IPS-20b (cell line): ENCODE results near the gene RPL22L1.

Source experiments
- H3K27ac ChIP-seq: one replicate; pipeline ENCODE4 v1.5.1; 2013; ENCODE audit warnings: low read length
- H3K27me3 ChIP-seq: 2 replicates; pipeline ENCODE4 v1.6.1; 2013; ENCODE audit warnings: mild to moderate bottlenecking, low read length, inconsistent platforms; ENCODE audit not compliant: insufficient read depth
- H3K36me3 ChIP-seq: 2 replicates; pipeline ENCODE4 v1.6.1; 2013; ENCODE audit warnings: low read depth, mild to moderate bottlenecking, inconsistent platforms, low read length, moderate library complexity; ENCODE audit not compliant: insufficient read depth
- H3K4me1 ChIP-seq: 2 replicates; pipeline ENCODE4 v1.6.1; 2013; ENCODE audit warnings: mild to moderate bottlenecking, control low read depth, inconsistent platforms, low read length, moderate library complexity; ENCODE audit not compliant: insufficient read depth
- H3K4me3 ChIP-seq: 2 replicates; pipeline ENCODE4 v1.5.1; 2013; ENCODE audit warnings: mild to moderate bottlenecking, low read length, inconsistent platforms
- H3K9ac ChIP-seq: 2 replicates; pipeline ENCODE4 v1.6.1; 2013; ENCODE audit warnings: low read depth, mild to moderate bottlenecking, inconsistent platforms, low read length, moderate library complexity
- H3K9me3 ChIP-seq: 2 replicates; pipeline ENCODE4 v1.6.1; 2013; ENCODE audit warnings: mild to moderate bottlenecking, low read depth, low read length, inconsistent platforms; ENCODE audit not compliant: insufficient read depth

Gene RPL22L1

DNA sequence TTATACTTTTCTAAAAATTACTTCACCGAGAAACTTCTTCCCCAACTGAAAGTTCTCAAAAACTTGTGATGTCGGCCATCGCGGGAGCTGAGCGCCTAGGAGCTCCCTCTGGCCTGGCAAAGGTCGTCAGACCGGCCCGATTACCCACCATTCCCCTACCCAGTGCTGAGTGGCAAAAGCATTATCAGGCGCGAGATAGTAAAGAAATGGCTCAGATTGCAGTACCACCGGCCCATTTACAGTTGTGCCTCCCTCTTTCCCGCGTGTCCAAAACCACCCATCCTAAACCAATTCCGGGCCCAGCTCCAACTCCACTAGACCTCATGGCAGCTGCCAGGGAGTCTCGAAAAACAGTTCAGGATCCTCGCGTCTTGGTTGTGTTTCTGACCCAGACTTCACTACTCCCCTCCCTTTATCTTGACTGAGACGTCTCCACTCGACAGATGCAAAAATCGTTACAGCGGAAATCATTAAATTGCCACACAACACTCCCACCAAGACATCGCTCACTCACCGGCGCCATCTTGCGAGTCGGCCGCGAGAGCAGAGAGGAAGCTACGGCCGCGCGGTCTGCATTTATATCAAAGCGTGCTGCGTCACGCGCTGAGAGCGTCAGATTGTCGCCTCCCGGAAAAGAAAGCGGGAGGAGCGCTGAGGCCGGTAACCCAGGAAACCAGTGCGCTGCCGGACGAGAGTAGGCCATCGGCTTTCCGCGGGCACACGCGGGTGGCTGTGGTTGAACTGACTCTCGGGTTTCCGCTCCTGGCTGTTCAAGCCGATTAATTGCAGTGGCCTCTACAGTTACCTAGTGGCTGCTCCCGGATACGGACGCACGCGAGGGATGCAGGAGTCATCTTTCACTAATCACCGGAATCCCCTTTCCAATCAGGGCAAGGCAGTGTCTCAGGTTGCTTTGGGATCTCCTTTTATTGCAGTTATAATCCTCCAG lies at the start of gene RPL22L1:
Gene RPL22L1, minus strand, starts transcription at position 551 of the 949 bp plus-strand sequence. Its CDS starts 28 bp downstream, at position 523.
- peaks cover under 1% of the 10 kb centered on the region; the same call in 1 of the 2 replicates for H3K4me1 ChIP-seq
- peaks cover 37% of the 10 kb centered on the region for H3K36me3 ChIP-seq
- no peaks in the 10 kb centered on the region for H3K27me3 ChIP-seq
- H3K4me3 ChIP-seq = peak within 1 kb of the TSS; percentile 99
- peak within 1 kb of the TSS; percentile 100 for H3K9ac ChIP-seq
- H3K27ac ChIP-seq = peak within 1 kb of the TSS; percentile 99
- no peaks in the 10 kb centered on the region for H3K9me3 ChIP-seq

DNA sequence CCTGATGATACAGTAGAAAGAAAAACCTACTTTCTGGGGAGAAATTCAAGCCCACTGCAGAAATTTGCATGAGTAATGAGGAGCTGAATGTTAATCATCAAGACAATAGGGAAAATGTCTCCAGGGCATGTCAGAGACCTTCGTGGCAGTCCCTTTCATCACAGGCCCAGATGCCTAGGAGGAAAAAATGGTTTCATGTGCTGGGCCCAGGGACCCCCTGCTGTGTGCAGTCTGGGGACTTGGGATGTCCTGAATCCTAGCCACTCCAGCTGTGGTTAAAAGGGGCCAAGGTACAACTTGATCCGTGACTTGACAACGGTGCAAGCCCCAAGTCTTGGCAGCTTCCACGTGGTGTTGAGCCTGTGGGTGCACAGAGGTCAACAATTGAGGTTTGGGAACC lies 48.7 kb upstream of the RPL22L1 start:
- no peak overlapping the region for H3K4me3 ChIP-seq
- no peaks in the 10 kb centered on the region for H3K36me3 ChIP-seq
- no peaks in the 10 kb centered on the region for H3K27me3 ChIP-seq
- no peak overlapping the region for H3K27ac ChIP-seq
- peaks cover 44% of the 10 kb centered on the region for H3K9me3 ChIP-seq
- H3K4me1 ChIP-seq = peaks cover 2% of the 10 kb centered on the region; the same call in 1 of the 2 replicates
- H3K9ac ChIP-seq = no peak overlapping the region

DNA sequence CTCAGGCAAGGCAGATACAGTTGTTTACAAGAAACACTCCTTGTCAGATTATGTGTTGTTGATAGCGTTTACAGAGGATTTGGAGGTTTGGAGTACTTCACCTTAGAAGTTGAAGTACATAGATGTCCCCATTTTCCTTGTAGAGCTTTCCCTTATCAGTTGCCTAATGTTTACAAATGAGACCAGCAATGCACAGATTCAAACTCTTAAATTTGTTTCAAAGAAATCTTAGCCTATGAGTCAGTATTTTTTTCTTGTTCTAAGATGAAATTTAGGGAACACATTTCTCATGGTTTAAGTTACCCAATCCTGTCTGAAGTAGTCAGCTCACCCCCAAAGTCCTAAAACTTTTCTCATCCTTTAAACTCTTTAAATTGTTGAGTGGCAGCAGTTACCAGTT lies 44.7 kb upstream of the RPL22L1 start:
- H3K4me3 ChIP-seq = no peak overlapping the region
- no peaks in the 10 kb centered on the region for H3K36me3 ChIP-seq
- peaks cover 1% of the 10 kb centered on the region; the same call in 1 of the 2 replicates for H3K27me3 ChIP-seq
- H3K9me3 ChIP-seq = peaks cover 30% of the 10 kb centered on the region
- H3K4me1 ChIP-seq = peaks cover 2% of the 10 kb centered on the region; the same call in 1 of the 2 replicates
- H3K9ac ChIP-seq = no peak overlapping the region
- no peak overlapping the region for H3K27ac ChIP-seq

DNA sequence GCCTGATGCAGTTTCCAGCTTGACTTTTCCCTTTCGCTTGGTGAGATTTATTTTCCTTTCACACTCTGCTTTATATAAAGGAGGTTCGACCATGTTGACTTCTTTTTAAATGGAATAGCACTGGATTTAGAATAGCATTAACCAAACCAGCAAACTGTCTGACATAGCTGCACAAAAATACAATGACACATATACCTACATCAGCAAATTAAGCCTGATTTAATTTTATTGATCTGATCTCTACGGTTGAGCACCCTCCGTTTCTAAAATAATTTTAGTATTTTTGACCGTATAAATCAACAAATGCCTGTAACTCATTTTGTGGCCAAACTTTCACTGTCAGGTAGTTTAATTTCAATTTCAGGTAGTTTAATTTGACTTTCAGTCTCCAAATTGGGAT lies 44.2 kb upstream of the RPL22L1 start:
- Histone ChIP-seq H3K4me3 (no peak overlapping the region), H3K9ac (no peak overlapping the region), H3K27ac (no peak overlapping the region), H3K9me3 (peaks cover 30% of the 10 kb centered on the region), H3K4me1 (peaks cover 2% of the 10 kb centered on the region; the same call in 1 of the 2 replicates), H3K36me3 (no peaks in the 10 kb centered on the region), H3K27me3 (peaks cover 6% of the 10 kb centered on the region)

DNA sequence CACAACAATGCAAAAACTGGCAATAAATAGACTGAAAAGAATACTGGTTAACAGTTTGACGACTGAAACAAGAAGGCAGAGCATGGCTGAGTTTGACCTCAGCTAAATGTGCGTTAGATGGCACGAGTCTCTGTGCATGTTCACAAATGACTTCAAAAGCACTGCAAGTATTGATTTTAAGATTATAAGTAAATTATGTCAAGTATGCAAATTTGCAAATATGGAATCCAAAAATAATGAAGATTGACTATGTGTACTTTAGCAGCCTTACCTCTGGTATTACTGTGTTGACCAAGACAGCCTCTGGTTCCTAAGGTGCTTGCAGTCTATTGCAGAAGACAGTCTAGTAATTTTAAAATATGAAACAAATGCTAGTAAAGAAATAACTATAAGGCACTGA lies 41.1 kb upstream of the RPL22L1 start:
- no peaks in the 10 kb centered on the region for H3K36me3 ChIP-seq
- H3K27me3 ChIP-seq = peaks cover 31% of the 10 kb centered on the region
- H3K9me3 ChIP-seq = peaks cover 10% of the 10 kb centered on the region
- no peak overlapping the region for H3K4me3 ChIP-seq
- peaks cover 2% of the 10 kb centered on the region; the same call in 1 of the 2 replicates for H3K4me1 ChIP-seq
- no peak overlapping the region for H3K9ac ChIP-seq
- H3K27ac ChIP-seq = no peak overlapping the region

DNA sequence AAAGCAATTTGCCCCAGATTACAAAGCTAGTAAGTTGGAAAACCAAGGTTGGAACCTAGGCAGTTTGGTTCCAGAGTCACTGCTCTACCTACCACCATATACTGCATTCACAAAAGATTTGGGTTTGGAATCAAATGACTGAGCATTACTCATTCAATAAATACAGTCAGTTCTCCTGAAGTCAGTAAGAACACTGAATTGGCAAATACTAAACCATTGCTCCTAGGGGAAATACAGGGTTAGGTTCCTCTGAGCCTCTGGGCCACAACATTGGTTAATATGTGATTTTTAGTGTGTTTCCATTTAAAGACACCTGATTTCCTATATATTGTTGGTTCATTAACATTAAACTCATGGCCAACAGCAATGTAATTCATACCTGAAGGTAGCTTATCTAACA lies 40.5 kb upstream of the RPL22L1 start:
- Histone ChIP-seq H3K4me1 (peaks cover 2% of the 10 kb centered on the region; the same call in 1 of the 2 replicates), H3K27ac (no peak overlapping the region)

DNA sequence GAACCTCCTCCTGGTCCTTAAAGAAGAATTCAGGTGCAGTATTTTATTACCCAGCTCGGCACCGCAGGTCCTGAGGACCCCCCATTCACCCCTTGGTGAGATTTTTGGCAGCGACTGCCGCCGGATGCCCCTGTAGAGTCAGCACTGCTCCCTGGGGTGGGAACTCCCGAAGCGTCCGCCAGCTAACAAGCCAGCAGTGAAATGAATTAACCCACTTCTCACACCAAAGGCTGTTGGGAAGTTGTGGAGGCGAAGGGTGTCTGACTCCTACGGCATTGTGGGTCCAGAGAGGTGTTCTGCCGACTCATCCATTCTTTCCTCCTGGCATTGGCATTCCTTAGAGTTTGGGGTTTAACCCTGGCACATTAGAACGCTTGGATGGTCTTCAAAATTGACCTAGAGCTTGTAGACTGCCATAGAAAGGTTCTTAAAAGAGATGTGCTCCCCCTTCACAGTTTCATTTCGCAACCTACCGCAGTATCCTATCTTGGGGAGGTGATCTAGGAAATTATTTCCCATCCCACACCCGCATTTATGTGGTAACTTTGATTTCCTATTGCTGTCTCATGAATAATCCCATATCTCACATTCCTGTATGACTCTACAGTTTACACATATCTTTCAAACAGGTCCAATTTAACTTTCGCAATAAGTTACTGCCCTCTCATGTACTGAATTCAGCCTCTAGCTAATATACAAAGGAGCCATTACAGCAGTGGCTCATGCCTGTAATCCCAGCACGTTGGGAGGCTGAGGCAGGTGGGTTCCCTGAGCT lies 39.3 kb upstream of the RPL22L1 start:
- H3K27me3 ChIP-seq = peaks cover 37% of the 10 kb centered on the region
- H3K27ac ChIP-seq = no peak overlapping the region
- no peak overlapping the region for H3K9ac ChIP-seq
- no peaks in the 10 kb centered on the region for H3K36me3 ChIP-seq
- H3K9me3 ChIP-seq = peaks cover 10% of the 10 kb centered on the region
- peaks cover 2% of the 10 kb centered on the region; the same call in 1 of the 2 replicates for H3K4me1 ChIP-seq
- peak overlapping the region; percentile 71; the same call in 1 of the 2 replicates for H3K4me3 ChIP-seq

More for the DNA sequence above, 40.5 kb upstream of the RPL22L1 start:
- Histone ChIP-seq H3K27me3 (peaks cover 36% of the 10 kb centered on the region), H3K9ac (no peak overlapping the region), H3K9me3 (peaks cover 10% of the 10 kb centered on the region), H3K4me3 (no peak overlapping the region), H3K36me3 (no peaks in the 10 kb centered on the region)

DNA sequence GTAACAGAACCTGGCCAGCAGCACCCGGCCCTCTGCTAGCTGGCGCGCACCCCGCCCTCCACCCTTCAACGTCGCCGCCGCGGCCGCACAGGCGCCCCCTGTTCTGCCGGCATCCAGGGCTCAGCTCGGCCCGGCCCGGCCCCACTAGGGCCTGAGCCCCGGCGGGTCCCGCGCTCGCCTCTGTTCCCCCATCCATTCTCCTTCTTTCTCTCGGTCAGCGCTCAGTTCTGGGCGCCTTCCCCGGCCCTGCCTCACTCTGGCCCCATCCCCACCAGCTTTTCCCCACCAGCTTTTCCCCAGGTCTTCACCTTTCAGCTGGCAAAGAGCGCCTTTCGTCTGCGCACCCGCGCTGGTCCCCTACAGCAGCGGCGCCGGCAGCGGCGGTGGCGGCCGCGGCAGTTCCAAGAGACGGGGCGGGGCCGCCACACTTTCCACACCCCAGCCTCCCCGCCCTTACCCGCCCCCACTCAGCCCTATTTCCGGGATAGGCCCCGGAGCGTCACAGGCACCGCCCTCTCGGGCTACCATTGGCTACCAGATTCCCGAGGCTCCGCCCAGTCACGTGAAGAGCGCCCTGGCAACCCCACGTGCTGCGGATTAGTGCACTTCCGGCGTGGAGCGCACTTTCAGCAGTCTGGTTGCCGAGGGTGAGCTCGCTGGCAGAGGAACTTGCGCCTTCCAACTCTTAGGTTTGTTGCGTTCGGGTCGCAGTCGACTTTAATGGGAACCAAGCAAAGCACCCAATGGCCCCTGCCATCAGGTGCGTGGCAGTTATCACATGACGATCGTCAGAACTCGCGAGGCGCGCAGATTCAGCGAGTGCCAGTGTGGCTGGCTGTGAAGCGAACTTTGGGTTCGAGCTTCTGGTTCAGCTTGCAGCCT lies 38.5 kb upstream of the RPL22L1 start, which contains the start of gene EIF5A2:
Gene EIF5A2, minus strand, starts transcription at position 403 of the 882 bp plus-strand sequence. CDS start 831 bp downstream, outside the sequence.
- H3K9me3 ChIP-seq = peaks cover 10% of the 10 kb centered on the region
- peak within 1 kb of the TSS; percentile 71 for H3K4me3 ChIP-seq
- H3K36me3 ChIP-seq = no peaks in the 10 kb centered on the region
- peaks cover 37% of the 10 kb centered on the region for H3K27me3 ChIP-seq
- no peaks in the 10 kb centered on the region for H3K4me1 ChIP-seq
- H3K27ac ChIP-seq = no peak within 1 kb of the TSS
- H3K9ac ChIP-seq = peak within 1 kb of the TSS; percentile 51; the same call in 1 of the 2 replicates

DNA sequence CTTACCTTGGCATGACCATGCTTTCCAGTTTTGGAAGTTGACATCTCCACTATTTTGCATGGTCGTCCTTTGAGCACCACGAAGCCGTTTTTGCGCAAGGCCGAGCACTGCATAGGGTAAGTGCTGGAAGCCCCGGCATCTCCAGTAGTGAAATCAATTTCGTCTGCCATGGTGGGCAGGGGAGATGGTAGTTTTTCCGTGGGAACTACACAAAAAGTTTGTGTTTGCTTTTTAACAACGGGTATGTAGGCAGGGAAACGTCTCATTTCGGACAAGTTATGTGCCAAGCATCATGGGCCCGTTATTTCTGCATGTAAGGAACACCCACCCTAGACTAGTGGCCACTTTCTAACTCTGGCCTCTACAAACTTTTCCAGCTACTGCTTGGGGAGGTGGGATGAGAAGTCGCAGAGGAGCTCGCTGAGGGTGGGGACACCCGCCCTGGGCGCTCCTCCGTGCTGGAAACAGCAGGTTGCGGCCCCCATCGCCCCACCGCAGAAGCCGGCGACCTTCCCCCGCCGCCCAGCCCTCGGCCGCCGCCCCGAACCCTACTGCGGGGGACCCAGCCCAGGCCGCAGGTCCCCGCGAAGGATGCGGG lies 37.7 kb upstream of the RPL22L1 start:
- Histone ChIP-seq H3K4me3 (peak overlapping the region; percentile 71), H3K9me3 (peaks cover 10% of the 10 kb centered on the region), H3K36me3 (no peaks in the 10 kb centered on the region), H3K27me3 (peaks cover 37% of the 10 kb centered on the region), H3K4me1 (no peaks in the 10 kb centered on the region), H3K27ac (no peak overlapping the region), H3K9ac (peak overlapping the region; percentile 38; the same call in 1 of the 2 replicates)

DNA sequence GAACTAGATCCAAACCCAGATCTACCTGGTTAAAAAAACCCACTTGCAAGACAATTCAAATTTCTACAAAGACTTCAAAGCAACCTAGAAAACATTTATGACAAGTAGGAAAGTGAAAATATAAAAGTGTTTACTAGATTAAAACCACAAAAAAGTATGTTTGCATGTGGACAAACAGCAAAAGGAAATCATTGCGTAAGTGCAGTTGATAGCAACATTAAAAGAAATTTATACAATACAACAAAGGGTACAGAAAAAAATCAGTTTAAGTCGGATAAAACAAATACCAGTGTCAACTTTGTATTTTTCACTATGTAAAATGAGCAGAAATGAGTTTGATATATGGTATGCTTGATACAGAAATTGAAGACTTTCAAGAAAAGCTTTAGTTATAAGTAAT lies 35.9 kb upstream of the RPL22L1 start:
- peaks cover 37% of the 10 kb centered on the region for H3K27me3 ChIP-seq
- no peak overlapping the region for H3K9ac ChIP-seq

More for the DNA sequence above, 35.9 kb upstream of the RPL22L1 start:
- Histone ChIP-seq H3K4me3 (no peak overlapping the region), H3K4me1 (no peaks in the 10 kb centered on the region), H3K36me3 (no peaks in the 10 kb centered on the region), H3K9me3 (peaks cover 10% of the 10 kb centered on the region), H3K27ac (no peak overlapping the region)
